Panc1 (cell line): Measurements from ENCODE around the gene ABCB4. TPM values are rescaled to one million over a fixed set of nuclear protein-coding genes. Genes with fewer than 3 reads are reported as not detected.

Source experiments
- ATAC-seq: fragments of 200-7000 bp; cut with Tn5 transposase; 2 replicates; pipeline ENCODE4 v1.9.1; 2020; ENCODE audit warnings: mild to moderate bottlenecking, moderate library complexity
- BruUV-seq: library from RNA; stranded (reverse); fragments of 400-500 nt; replicated peaks from 2 replicates; lab custom pipeline; 2021; lab: Mats Ljungman, UMichigan
- CTCF ChIA-PET: fragments of 300-600 bp; sonication (Branson Sonifier 250); formaldehyde crosslinking; loops from one replicate; lab custom pipeline; 2022; ENCODE audit warnings: antibody characterized with exemption; lab: Charles Lee
- POLR2A ChIA-PET: fragments of 300-600 bp; sonication (Branson Sonifier 250); formaldehyde crosslinking; loops from one replicate; lab custom pipeline; 2022; ENCODE audit warnings: antibody characterized with exemption; lab: Charles Lee
- DNase-seq: peaks from one replicate; pipeline ENCODE4 v3.0.0-alpha.2; 2010; ENCODE audit warnings: low read depth, low spot score
- H3K27ac ChIP-seq: 2 replicates; pipeline ENCODE4 v1.5.1; 2011; ENCODE audit warnings: mild to moderate bottlenecking, low read length, inconsistent platforms
- H3K27me3 ChIP-seq: fragments of 200-500 bp; sonication (Bioruptor generic); 2 replicates; pipeline ENCODE4 v1.6.0; 2014; ENCODE audit warnings: low read length, inconsistent platforms; ENCODE audit not compliant: control insufficient read depth, insufficient read depth
- H3K36me3 ChIP-seq: fragments of 200-500 bp; sonication (Bioruptor generic); 2 replicates; pipeline ENCODE4 v1.5.1; 2014; ENCODE audit warnings: inconsistent platforms, mild to moderate bottlenecking, low read length, moderate library complexity; ENCODE audit not compliant: control insufficient read depth, insufficient read depth
- H3K4me1 ChIP-seq: 2 replicates; pipeline ENCODE4 v1.5.1; 2011; ENCODE audit warnings: inconsistent platforms, mild to moderate bottlenecking, low read length, moderate library complexity; ENCODE audit not compliant: control insufficient read depth, insufficient read depth
- H3K4me3 ChIP-seq, 2 experiments: 2 replicates each; pipeline ENCODE4 v1.5.1; 2011 to 2012; ENCODE audit warnings: low read depth in 2 of 2, low read length in 2 of 2, mild to moderate bottlenecking in 2 of 2, inconsistent platforms in 1 of 2, moderate library complexity in 1 of 2
- H3K9me3 ChIP-seq: fragments of 200-500 bp; sonication (Bioruptor generic); 2 replicates; pipeline ENCODE4 v1.5.1; 2014; ENCODE audit warnings: low read depth, mild to moderate bottlenecking, inconsistent platforms, low read length, moderate library complexity; ENCODE audit not compliant: control insufficient read depth, insufficient read depth
- POLR2AphosphoS5 ChIP-seq: IDR thresholded peaks from 2 replicates; pipeline ENCODE4 v1.6.1; 2012; ENCODE audit warnings: mild to moderate bottlenecking, low read depth, low read length, moderate library complexity
- SIN3A ChIP-seq: IDR thresholded peaks from 2 replicates; pipeline ENCODE4 v1.6.1; 2012; ENCODE audit warnings: low read depth, mild to moderate bottlenecking, low read length, moderate library complexity, borderline replicate concordance; ENCODE audit not compliant: insufficient read depth
- TCF7L2 ChIP-seq: IDR thresholded peaks from 2 replicates; pipeline ENCODE4 v1.6.1; 2011; ENCODE audit warnings: mild to moderate bottlenecking, low read depth, low read length, inconsistent platforms
- in situ Hi-C: cut with HindIII; loops from 2 replicates; pipeline ENCODE4 v1.10.0; 2016; ENCODE audit warnings: low sequenced_read_pairs, low pct_unique_long_range_greater_than_20kb
- intact Hi-C: fragments of 100-400 bp; cut with micrococcal nuclease; formaldehyde crosslinking; loops from one replicate; pipeline ENCODE4 v1.10.0; 2022; ENCODE audit not compliant: unreplicated experiment
- total RNA-seq: library from RNA; stranded (reverse); gene quantifications from one replicate; pipeline ENCODE4 v1.2.1, GENCODE V29; 2021; ENCODE audit not compliant: unreplicated experiment
- TF ChIP-seq, protein P1 (sequence below): fragments of 450-650 bp; IDR thresholded peaks from 2 replicates; pipeline ENCODE4 v1.5.1; 2017; ENCODE audit warnings: mild to moderate bottlenecking
- TF ChIP-seq, protein P2 (sequence below), 2 experiments: IDR thresholded peaks; 2 replicates each; pipeline ENCODE4 v1.6.1; 2011 to 2012; ENCODE audit warnings: low read depth in 2 of 2, control low read depth in 1 of 2, low read length in 1 of 2, mild to moderate bottlenecking in 1 of 2, moderate library complexity in 1 of 2; ENCODE audit not compliant: insufficient read depth in 1 of 2

The ABCB4 gene
- total RNA-seq, 1 experiment from 2014 or later = 0.18 TPM

GRCh38 chr7:87420173-87420572 is 55.3 kb downstream of the ABCB4 start:
- in situ Hi-C loops = no loop called here
- no peak for ATAC-seq

GRCh38 chr7:87416682-87417587 is 58.5 kb downstream of the ABCB4 start:
- BruUV-seq = no TSS peak
- intact Hi-C loops (loop anchor here (1.0 to 5.0 kb wide), 2 partner anchors 105 to 480 kb away; no protein-coding TSS in a partner anchor), in situ Hi-C loops (no loop called here)
- no peak for TF ChIP-seq SIN3A
- TF ChIP-seq, protein P1, sequence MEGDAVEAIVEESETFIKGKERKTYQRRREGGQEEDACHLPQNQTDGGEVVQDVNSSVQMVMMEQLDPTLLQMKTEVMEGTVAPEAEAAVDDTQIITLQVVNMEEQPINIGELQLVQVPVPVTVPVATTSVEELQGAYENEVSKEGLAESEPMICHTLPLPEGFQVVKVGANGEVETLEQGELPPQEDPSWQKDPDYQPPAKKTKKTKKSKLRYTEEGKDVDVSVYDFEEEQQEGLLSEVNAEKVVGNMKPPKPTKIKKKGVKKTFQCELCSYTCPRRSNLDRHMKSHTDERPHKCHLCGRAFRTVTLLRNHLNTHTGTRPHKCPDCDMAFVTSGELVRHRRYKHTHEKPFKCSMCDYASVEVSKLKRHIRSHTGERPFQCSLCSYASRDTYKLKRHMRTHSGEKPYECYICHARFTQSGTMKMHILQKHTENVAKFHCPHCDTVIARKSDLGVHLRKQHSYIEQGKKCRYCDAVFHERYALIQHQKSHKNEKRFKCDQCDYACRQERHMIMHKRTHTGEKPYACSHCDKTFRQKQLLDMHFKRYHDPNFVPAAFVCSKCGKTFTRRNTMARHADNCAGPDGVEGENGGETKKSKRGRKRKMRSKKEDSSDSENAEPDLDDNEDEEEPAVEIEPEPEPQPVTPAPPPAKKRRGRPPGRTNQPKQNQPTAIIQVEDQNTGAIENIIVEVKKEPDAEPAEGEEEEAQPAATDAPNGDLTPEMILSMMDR = peak; percentile 51; the same call in 1 of the 2 replicates
- TF ChIP-seq, protein P2, sequence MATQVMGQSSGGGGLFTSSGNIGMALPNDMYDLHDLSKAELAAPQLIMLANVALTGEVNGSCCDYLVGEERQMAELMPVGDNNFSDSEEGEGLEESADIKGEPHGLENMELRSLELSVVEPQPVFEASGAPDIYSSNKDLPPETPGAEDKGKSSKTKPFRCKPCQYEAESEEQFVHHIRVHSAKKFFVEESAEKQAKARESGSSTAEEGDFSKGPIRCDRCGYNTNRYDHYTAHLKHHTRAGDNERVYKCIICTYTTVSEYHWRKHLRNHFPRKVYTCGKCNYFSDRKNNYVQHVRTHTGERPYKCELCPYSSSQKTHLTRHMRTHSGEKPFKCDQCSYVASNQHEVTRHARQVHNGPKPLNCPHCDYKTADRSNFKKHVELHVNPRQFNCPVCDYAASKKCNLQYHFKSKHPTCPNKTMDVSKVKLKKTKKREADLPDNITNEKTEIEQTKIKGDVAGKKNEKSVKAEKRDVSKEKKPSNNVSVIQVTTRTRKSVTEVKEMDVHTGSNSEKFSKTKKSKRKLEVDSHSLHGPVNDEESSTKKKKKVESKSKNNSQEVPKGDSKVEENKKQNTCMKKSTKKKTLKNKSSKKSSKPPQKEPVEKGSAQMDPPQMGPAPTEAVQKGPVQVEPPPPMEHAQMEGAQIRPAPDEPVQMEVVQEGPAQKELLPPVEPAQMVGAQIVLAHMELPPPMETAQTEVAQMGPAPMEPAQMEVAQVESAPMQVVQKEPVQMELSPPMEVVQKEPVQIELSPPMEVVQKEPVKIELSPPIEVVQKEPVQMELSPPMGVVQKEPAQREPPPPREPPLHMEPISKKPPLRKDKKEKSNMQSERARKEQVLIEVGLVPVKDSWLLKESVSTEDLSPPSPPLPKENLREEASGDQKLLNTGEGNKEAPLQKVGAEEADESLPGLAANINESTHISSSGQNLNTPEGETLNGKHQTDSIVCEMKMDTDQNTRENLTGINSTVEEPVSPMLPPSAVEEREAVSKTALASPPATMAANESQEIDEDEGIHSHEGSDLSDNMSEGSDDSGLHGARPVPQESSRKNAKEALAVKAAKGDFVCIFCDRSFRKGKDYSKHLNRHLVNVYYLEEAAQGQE (IDR thresholded peaks at IDR 0.05; ENCODE audit: insufficient read depth in 1 of 2, low read depth in 2 of 2, low read length in 1 of 2) = no peak
- TF ChIP-seq TCF7L2 = no peak
- no peak for TF ChIP-seq POLR2AphosphoS5
- DNase-seq = peak; percentile 68
- no peaks in the 10 kb centered on the region for H3K4me1 ChIP-seq
- H3K27ac ChIP-seq = no peak overlapping the region
- no peak overlapping the region for H3K4me3 ChIP-seq
- POLR2A ChIA-PET = no interaction called here
- ATAC-seq = peak; percentile 87
- H3K36me3 ChIP-seq = no peaks in the 10 kb centered on the region
- H3K9me3 ChIP-seq = no peaks in the 10 kb centered on the region
- CTCF ChIA-PET = interaction anchor here (0.6 to 1.0 kb wide), 2 partner anchors 98 to 469 kb away, joined by 3 read pairs; no protein-coding TSS in a partner anchor
- no peaks in the 10 kb centered on the region for H3K27me3 ChIP-seq

More at GRCh38 chr7:87420173-87420572, 55.3 kb downstream of the ABCB4 start:
- Histone ChIP-seq H3K4me3 (no peak overlapping the region), H3K36me3 (no peaks in the 10 kb centered on the region), H3K9me3 (no peaks in the 10 kb centered on the region), H3K27ac (no peak overlapping the region), H3K4me1 (no peaks in the 10 kb centered on the region), H3K27me3 (no peaks in the 10 kb centered on the region; the same call in none of the 2 replicates)
- DNase-seq = no peak
- BruUV-seq = no TSS peak
- no peak for TF ChIP-seq POLR2AphosphoS5
- TF ChIP-seq SIN3A = no peak
- TF ChIP-seq, protein P2 (IDR thresholded peaks at IDR 0.05; ENCODE audit: insufficient read depth in 1 of 2, low read depth in 2 of 2, low read length in 1 of 2) = no peak
- no peak for TF ChIP-seq TCF7L2
- TF ChIP-seq, protein P1 = no peak
- intact Hi-C loops = no loop called here
- ChIA-PET POLR2A (no interaction called here), CTCF (no interaction called here)
